ENCODE data around the gene YTHDF1.

DNA sequence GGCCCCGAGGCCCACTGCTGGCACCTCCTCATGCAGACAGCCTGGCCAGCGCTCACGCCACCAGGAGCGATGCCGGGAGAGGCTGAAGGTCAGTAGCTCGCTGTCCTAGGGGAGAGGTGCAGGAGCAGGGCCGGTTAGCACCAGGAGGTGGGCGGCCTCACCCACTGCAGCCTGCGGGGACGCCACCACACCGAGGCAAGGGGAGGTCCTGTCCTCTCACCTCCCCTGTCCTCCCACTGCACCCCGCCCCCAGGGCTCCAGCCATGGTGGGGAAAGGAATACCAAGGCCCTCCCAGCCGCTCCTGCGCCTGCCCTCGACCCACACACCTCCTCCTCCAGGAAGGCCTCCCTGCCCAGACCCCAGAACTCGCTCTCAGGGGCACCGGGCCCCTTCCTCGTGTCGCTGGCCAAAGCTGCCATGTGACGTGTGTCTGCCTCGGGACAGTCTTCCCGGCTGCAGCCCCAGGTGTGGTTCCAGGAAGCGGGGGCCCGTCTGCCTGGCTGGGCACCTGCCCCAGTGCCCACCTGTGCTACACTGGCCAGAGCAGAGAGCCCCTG is 31.8 kb upstream of the YTHDF1 start:
- TF ChIP-seq, protein P1, sequence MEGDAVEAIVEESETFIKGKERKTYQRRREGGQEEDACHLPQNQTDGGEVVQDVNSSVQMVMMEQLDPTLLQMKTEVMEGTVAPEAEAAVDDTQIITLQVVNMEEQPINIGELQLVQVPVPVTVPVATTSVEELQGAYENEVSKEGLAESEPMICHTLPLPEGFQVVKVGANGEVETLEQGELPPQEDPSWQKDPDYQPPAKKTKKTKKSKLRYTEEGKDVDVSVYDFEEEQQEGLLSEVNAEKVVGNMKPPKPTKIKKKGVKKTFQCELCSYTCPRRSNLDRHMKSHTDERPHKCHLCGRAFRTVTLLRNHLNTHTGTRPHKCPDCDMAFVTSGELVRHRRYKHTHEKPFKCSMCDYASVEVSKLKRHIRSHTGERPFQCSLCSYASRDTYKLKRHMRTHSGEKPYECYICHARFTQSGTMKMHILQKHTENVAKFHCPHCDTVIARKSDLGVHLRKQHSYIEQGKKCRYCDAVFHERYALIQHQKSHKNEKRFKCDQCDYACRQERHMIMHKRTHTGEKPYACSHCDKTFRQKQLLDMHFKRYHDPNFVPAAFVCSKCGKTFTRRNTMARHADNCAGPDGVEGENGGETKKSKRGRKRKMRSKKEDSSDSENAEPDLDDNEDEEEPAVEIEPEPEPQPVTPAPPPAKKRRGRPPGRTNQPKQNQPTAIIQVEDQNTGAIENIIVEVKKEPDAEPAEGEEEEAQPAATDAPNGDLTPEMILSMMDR (IDR thresholded peaks at IDR 0.05), result no peak
- TF ChIP-seq POLR2AphosphoS5 (IDR thresholded peaks at IDR 0.05), result no peak

All from upper lobe of left lung (tissue), 4 donors.